ENCODE measurements around the gene PDE8A.

PDE8A gene

GRCh38 chr15:85010386-85011159 is 28.9 kb downstream of the PDE8A start (continued):
- no peak for TF ChIP-seq ZSCAN18 (tag by site-specific recombination; IDR thresholded peaks at IDR 0.05)
- TF ChIP-seq ZNF596 (tag by site-specific recombination; IDR thresholded peaks at IDR 0.05) = no peak
- TF ChIP-seq SP3 (tag by site-specific recombination; IDR thresholded peaks at IDR 0.05) = no peak
- no peak for TF ChIP-seq ZBTB11 (tag by site-specific recombination; conservative IDR thresholded peaks at IDR 0.05; ENCODE audit: low read depth)
- TF ChIP-seq PRDM1 (tag by site-specific recombination; IDR thresholded peaks at IDR 0.05) = no peak
- no peak for TF ChIP-seq ZNF707 (tag by site-specific recombination; IDR thresholded peaks at IDR 0.05)
- TF ChIP-seq FEZF1 (tag by site-specific recombination; IDR thresholded peaks at IDR 0.05) = peak; percentile 56
- TF ChIP-seq ZNF621 (tag by site-specific recombination; IDR thresholded peaks at IDR 0.05) = no peak
- no peak for TF ChIP-seq ZNF221 (tag by site-specific recombination; IDR thresholded peaks at IDR 0.05; ENCODE audit: borderline replicate concordance)
- peak; percentile 48; the same call in 1 of the 2 replicates for TF ChIP-seq ZNF600 (tag by site-specific recombination; IDR thresholded peaks at IDR 0.05)
- TF ChIP-seq TCF7L2 (IDR thresholded peaks at IDR 0.05; ENCODE audit: borderline replicate concordance, low read depth, low read length) = peak; percentile 86
- no peak for TF ChIP-seq ZNF449 (tag by site-specific recombination; IDR thresholded peaks at IDR 0.05)
- no peak for TF ChIP-seq ZBTB10 (tag by site-specific recombination; IDR thresholded peaks at IDR 0.05)
- peak; percentile 30; the same call in 1 of the 2 replicates for TF ChIP-seq EGR2 (tag by site-specific recombination; IDR thresholded peaks at IDR 0.05; ENCODE audit: low read depth)
- no peak for TF ChIP-seq ZNF521 (tag by site-specific recombination; IDR thresholded peaks at IDR 0.05)
- TF ChIP-seq ELK4 (IDR thresholded peaks at IDR 0.05; ENCODE audit: borderline replicate concordance, low read depth, low read length) = no peak
- TF ChIP-seq ZFHX2 (tag by site-specific recombination; conservative IDR thresholded peaks at IDR 0.05) = peak; percentile 78
- TF ChIP-seq ZSCAN23 (tag by site-specific recombination; IDR thresholded peaks at IDR 0.05) = 0 out of 2 replicates have a peak, but pooled peaks have one; percentile 29
- TF ChIP-seq ZNF354C (tag by site-specific recombination; IDR thresholded peaks at IDR 0.05; ENCODE audit: borderline replicate concordance, low read depth) = no peak
- no peak for TF ChIP-seq HOXA7 (CRISPR knock-in tag; IDR thresholded peaks at IDR 0.05; ENCODE audit: borderline replicate concordance)
- TF ChIP-seq ZNF791 (tag by site-specific recombination; IDR thresholded peaks at IDR 0.05) = no peak
- TF ChIP-seq KLF16 (tag by site-specific recombination; IDR thresholded peaks at IDR 0.05) = no peak
- TF ChIP-seq SCRT1 (tag by site-specific recombination; IDR thresholded peaks at IDR 0.05; ENCODE audit: borderline replicate concordance) = peak; percentile 34; the same call in 1 of the 2 replicates
- peak; percentile 69 for TF ChIP-seq ZNF10 (tag by site-specific recombination; IDR thresholded peaks at IDR 0.05)
- no peak for TF ChIP-seq KLF17 (tag by site-specific recombination; IDR thresholded peaks at IDR 0.05)
- no peak for TF ChIP-seq ZNF350 (tag by site-specific recombination; IDR thresholded peaks at IDR 0.05)
- TF ChIP-seq ZFP69B (tag by site-specific recombination; IDR thresholded peaks at IDR 0.05) = 0 out of 2 replicates have a peak, but pooled peaks have one; percentile 15
- no peak for TF ChIP-seq ZNF768 (tag by site-specific recombination; IDR thresholded peaks at IDR 0.05)
- no peak for TF ChIP-seq ZBTB8A (tag by site-specific recombination; IDR thresholded peaks at IDR 0.05)
